ENCODE data around the gene SLC24A3.

DNA sequence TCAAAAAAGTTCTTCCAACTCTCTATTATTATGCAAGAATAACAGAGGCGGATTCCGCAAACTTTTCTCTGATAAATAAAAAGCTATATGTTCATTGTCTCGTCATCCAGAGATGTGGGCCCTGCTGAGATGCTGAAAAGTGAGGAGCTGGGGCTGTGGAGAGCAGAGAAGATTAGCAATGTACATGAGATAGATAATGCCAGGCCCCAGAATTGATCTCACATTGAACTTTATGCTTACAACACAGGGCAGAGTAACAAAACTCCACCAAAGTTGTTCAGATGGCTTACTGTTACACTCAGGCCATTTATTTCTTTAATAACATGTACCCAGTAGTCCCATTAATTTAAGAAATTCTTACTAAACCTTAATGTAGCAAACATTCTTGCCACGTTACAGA lies 512.9 kb downstream of the SLC24A3 start:
- TF ChIP-seq CTCF (IDR thresholded peaks at IDR 0.05): no peak
- no peak for TF ChIP-seq POLR2A (IDR thresholded peaks at IDR 0.05)
